ENCODE measurements around the gene GATAD2A. TPM values are rescaled to one million over a fixed set of nuclear protein-coding genes. Genes with fewer than 3 reads are reported as not detected.
A peak's percentile ranks its signal among the peaks of the same experiment; 100 is the strongest.

Gene GATAD2A
- total and polyA plus RNA-seq, 9 of the 15 experiments (the other 6 are each of a cell fraction or from before 2014, with no cell fraction given) = 2.4 to 226 (median 44.2) TPM

DNA sequence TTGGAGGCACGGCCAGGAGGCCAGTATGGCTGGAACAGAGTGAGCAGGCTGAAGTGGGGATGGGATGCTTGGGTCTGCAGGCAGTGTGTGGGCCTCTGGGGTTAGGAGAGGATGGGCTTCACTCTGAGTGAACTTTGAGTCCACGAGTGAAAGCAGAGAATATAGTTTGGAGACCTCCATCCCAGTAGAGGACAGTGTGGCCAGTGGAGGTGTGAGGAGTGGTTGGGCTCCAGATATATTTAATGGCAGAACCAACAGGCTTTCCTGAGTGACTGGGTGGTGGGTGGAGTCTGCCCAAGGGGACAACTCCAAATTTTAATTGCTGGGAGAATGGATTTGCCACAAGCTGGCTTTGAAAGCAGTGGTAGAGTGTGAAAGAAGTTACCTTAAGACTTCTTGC, 27.3 kb downstream of the GATAD2A start:
- Histone ChIP-seq H3K4me1 (replicated peaks in 1 of 2; ENCODE audit: control insufficient read depth in 2 of 2, insufficient read depth in 2 of 2, low read length in 2 of 2) (peaks cover 0 to 15% of the 10 kb centered on the region in 2 experiments; a peak in 1 of 5 replicates), H3K4me2 (ENCODE audit: insufficient read depth, low read length) (no peak overlapping the region), H3K79me2 (ENCODE audit: control insufficient read depth, insufficient read depth, low read length) (peaks cover 99% of the 10 kb centered on the region), H3K27me3 (ENCODE audit: control insufficient read depth in 2 of 2, insufficient read depth in 2 of 2, low read length in 2 of 2) (no peaks in the 10 kb centered on the region), H3K9ac (ENCODE audit: insufficient read depth in 1 of 2, low read depth in 2 of 2, low read length in 2 of 2) (peak overlapping the region in 1 of 2 experiments; percentile 46; a peak in 1 of 4 replicates), H3K36me3 (ENCODE audit: control insufficient read depth, insufficient read depth, low read length) (peaks cover 70% of the 10 kb centered on the region; the same call in 2 of the 3 replicates), H4K20me1 (replicated peaks; ENCODE audit: control insufficient read depth, insufficient read depth, low read length) (peaks cover 56% of the 10 kb centered on the region), H3K27ac (ENCODE audit: extremely low read depth, low read depth, low read length) (no peak overlapping the region), H3K9me1 (ENCODE audit: control insufficient read depth, insufficient read depth, low read length) (peaks cover 17% of the 10 kb centered on the region), H3K4me3 (no peak overlapping the region), H2AFZ (ENCODE audit: low read depth, low read length) (no peak overlapping the region), H3K9me3 (replicated peaks; ENCODE audit: control insufficient read depth, insufficient read depth, low read depth, low read length) (no peaks in the 10 kb centered on the region)
- ATAC-seq (no peak; the same call in 1 of the 3 replicates), FAIRE-seq (no peak), DNase-seq (ENCODE audit: extremely low read depth in 1 of 4, low spot score in 3 of 4) (no peak)
- TSS peak; percentile 2 for BruUV-seq (replicated peaks)
- TF ChIP-seq PRPF4 (IDR thresholded peaks at IDR 0.05; ENCODE audit: insufficient read depth, low read depth, low read length, poor library complexity, severe bottlenecking) = no peak
- TF ChIP-seq MAFG (tag; conservative IDR thresholded peaks at IDR 0.05) = no peak
- 70% methylated on average over 2 of the region's 2 CpGs for WGBS (ENCODE audit: insufficient coverage, low coverage, missing lambda C conversion rate)
- intact Hi-C loops (cut with micrococcal nuclease) = no loop called here
- in situ Hi-C loops (cut with MboI) = no loop called here
- ChIA-PET CTCF (ENCODE audit: low intra/inter-chr PET ratio) (no interaction called here), POLR2A (interaction anchor here (1.7 kb wide), 1 partner anchor 15 kb away, joined by 7 read pairs; no protein-coding TSS in a partner anchor)

DNA sequence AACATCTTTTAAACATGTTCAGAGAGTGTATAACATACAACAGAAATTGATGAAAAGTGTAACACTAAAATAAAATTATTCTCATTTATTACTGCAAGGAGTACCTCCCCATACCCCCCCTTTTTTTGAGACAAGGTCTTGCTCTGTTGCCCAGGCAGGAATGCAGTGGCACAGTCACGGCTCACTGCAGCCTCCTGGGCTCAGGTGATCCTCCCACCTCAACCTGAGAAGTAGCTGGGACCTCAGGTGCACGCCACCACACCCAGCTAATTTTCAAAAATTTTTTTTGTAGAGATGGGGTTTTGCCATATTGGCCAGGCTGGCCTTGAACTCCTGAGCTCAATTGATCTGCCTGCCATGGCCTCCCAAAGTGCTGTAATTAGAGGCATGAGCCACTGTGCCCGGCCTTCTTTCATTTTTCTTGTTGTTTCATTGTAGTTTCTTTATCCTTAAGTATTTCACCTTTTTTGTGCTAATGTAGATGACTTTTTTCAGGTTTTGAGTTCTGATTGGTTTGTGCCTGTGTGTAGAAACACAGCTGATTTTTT, 28.3 kb downstream of the GATAD2A start:
- H3K9me1 ChIP-seq (ENCODE audit: control insufficient read depth, insufficient read depth, low read length) = peaks cover 11% of the 10 kb centered on the region
- no TSS peak for BruUV-seq (replicated peaks)
- H3K36me3 ChIP-seq (ENCODE audit: control insufficient read depth, insufficient read depth, low read length) = peaks cover 70% of the 10 kb centered on the region; the same call in 2 of the 3 replicates
- 90% methylated on average over 3 of the region's 3 CpGs for WGBS (ENCODE audit: insufficient coverage, low coverage, missing lambda C conversion rate)
- POLR2A ChIA-PET = interaction anchor here (0.9 to 1.4 kb wide), 4 partner anchors 9 to 54 kb away, joined by 3 to 6 read pairs (median 5); no protein-coding TSS in a partner anchor
- no peak overlapping the region for H3K4me3 ChIP-seq
- no peak overlapping the region for H2AFZ ChIP-seq (ENCODE audit: low read depth, low read length)
- no peaks in the 10 kb centered on the region for H3K9me3 ChIP-seq (replicated peaks; ENCODE audit: control insufficient read depth, insufficient read depth, low read depth, low read length)
- intact Hi-C loops (cut with micrococcal nuclease) (no loop called here), in situ Hi-C loops (cut with MboI) (no loop called here)
- ATAC-seq = no peak
- no peaks in the 10 kb centered on the region for H3K27me3 ChIP-seq (ENCODE audit: control insufficient read depth in 2 of 2, insufficient read depth in 2 of 2, low read length in 2 of 2)
- no peak for FAIRE-seq
- H3K4me2 ChIP-seq (ENCODE audit: insufficient read depth, low read length) = no peak overlapping the region
- no peak overlapping the region for H3K9ac ChIP-seq (ENCODE audit: insufficient read depth in 1 of 2, low read depth in 2 of 2, low read length in 2 of 2)
- H4K20me1 ChIP-seq (replicated peaks; ENCODE audit: control insufficient read depth, insufficient read depth, low read length) = peaks cover 55% of the 10 kb centered on the region
- H3K79me2 ChIP-seq (ENCODE audit: control insufficient read depth, insufficient read depth, low read length) = peaks cover 99% of the 10 kb centered on the region
- no peak overlapping the region for H3K27ac ChIP-seq (ENCODE audit: extremely low read depth, low read depth, low read length)
- CTCF ChIA-PET (ENCODE audit: low intra/inter-chr PET ratio) = no interaction called here
- DNase-seq (ENCODE audit: extremely low read depth in 1 of 4, low spot score in 3 of 4) = no peak
- H3K4me1 ChIP-seq (replicated peaks in 1 of 2; ENCODE audit: control insufficient read depth in 2 of 2, insufficient read depth in 2 of 2, low read length in 2 of 2) = peaks cover 0 to 10% of the 10 kb centered on the region in 2 experiments; a peak in 2 of 5 replicates
- TF ChIP-seq TAF15 (IDR thresholded peaks at IDR 0.05; ENCODE audit: low read depth, low read length) (no peak), PPARD (CRISPR knock-in tag; IDR thresholded peaks at IDR 0.05) (no peak), POLR2B (IDR thresholded peaks at IDR 0.05; ENCODE audit: low read depth, partially characterized antibody) (no peak), MIER1 (IDR thresholded peaks at IDR 0.05; ENCODE audit: low read depth) (no peak), SREBF2 (CRISPR knock-in tag; IDR thresholded peaks at IDR 0.05) (no peak), TBL1XR1 (IDR thresholded peaks at IDR 0.05; ENCODE audit: low read length in 2 of 2) (no peak), NR1H2 (CRISPR knock-in tag; IDR thresholded peaks at IDR 0.05) (no peak)
- TF ChIP-seq, protein P1, sequence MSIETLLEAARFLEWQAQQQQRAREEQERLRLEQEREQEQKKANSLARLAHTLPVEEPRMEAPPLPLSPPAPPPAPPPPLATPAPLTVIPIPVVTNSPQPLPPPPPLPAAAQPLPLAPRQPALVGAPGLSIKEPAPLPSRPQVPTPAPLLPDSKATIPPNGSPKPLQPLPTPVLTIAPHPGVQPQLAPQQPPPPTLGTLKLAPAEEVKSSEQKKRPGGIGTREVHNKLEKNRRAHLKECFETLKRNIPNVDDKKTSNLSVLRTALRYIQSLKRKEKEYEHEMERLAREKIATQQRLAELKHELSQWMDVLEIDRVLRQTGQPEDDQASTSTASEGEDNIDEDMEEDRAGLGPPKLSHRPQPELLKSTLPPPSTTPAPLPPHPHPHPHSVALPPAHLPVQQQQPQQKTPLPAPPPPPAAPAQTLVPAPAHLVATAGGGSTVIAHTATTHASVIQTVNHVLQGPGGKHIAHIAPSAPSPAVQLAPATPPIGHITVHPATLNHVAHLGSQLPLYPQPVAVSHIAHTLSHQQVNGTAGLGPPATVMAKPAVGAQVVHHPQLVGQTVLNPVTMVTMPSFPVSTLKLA (conservative IDR thresholded peaks at IDR 0.05) = no peak
- TF ChIP-seq, protein P2, sequence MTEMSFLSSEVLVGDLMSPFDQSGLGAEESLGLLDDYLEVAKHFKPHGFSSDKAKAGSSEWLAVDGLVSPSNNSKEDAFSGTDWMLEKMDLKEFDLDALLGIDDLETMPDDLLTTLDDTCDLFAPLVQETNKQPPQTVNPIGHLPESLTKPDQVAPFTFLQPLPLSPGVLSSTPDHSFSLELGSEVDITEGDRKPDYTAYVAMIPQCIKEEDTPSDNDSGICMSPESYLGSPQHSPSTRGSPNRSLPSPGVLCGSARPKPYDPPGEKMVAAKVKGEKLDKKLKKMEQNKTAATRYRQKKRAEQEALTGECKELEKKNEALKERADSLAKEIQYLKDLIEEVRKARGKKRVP (CRISPR knock-in tag; IDR thresholded peaks at IDR 0.05) = no peak
- TF ChIP-seq, protein P3, sequence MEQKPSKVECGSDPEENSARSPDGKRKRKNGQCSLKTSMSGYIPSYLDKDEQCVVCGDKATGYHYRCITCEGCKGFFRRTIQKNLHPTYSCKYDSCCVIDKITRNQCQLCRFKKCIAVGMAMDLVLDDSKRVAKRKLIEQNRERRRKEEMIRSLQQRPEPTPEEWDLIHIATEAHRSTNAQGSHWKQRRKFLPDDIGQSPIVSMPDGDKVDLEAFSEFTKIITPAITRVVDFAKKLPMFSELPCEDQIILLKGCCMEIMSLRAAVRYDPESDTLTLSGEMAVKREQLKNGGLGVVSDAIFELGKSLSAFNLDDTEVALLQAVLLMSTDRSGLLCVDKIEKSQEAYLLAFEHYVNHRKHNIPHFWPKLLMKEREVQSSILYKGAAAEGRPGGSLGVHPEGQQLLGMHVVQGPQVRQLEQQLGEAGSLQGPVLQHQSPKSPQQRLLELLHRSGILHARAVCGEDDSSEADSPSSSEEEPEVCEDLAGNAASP (IDR thresholded peaks at IDR 0.05) = no peak
